Astrocyte of the spinal cord (primary cell): Measurements from ENCODE around the gene EDN3.

Experiments used
- DNase-seq: peaks from one replicate; pipeline ENCODE4 v3.0.0; 2011; ENCODE audit warnings: low read depth, low spot score
- H3K4me3 ChIP-seq: 2 replicates; pipeline ENCODE4 v1.5.1; 2011; ENCODE audit warnings: low read depth, mild to moderate bottlenecking, low read length, moderate library complexity
- in situ Hi-C: cut with HindIII; loops from 2 replicates; pipeline ENCODE4 v1.10.0; 2017; ENCODE audit warnings: low sequenced_read_pairs
- TF ChIP-seq, protein P1 (sequence below): IDR thresholded peaks from 2 replicates; pipeline ENCODE4 v1.5.1; 2012; ENCODE audit warnings: low read depth, mild to moderate bottlenecking, low read length, inconsistent platforms

EDN3 gene

GRCh38 chr20:59316911-59317731, 16.7 kb downstream of the EDN3 start:
- in situ Hi-C loops: no loop called here

GRCh38 chr20:59318201-59318790, 17.9 kb downstream of the EDN3 start:
- DNase-seq: no peak
- in situ Hi-C loops: no loop called here
- no peak overlapping the region for H3K4me3 ChIP-seq
- TF ChIP-seq, protein P1, sequence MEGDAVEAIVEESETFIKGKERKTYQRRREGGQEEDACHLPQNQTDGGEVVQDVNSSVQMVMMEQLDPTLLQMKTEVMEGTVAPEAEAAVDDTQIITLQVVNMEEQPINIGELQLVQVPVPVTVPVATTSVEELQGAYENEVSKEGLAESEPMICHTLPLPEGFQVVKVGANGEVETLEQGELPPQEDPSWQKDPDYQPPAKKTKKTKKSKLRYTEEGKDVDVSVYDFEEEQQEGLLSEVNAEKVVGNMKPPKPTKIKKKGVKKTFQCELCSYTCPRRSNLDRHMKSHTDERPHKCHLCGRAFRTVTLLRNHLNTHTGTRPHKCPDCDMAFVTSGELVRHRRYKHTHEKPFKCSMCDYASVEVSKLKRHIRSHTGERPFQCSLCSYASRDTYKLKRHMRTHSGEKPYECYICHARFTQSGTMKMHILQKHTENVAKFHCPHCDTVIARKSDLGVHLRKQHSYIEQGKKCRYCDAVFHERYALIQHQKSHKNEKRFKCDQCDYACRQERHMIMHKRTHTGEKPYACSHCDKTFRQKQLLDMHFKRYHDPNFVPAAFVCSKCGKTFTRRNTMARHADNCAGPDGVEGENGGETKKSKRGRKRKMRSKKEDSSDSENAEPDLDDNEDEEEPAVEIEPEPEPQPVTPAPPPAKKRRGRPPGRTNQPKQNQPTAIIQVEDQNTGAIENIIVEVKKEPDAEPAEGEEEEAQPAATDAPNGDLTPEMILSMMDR: no peak

More at GRCh38 chr20:59316911-59317731, 16.7 kb downstream of the EDN3 start:
- DNase-seq: no peak
- TF ChIP-seq, protein P1: no peak
- H3K4me3 ChIP-seq: no peak overlapping the region

- in situ Hi-C loops: no loop called here
Measured at GRCh38 chr20:59318803-59319202, 18.4 kb downstream of the EDN3 start.

GRCh38 chr20:59320426-59320825, 20.0 kb downstream of the EDN3 start:
- TF ChIP-seq, protein P1: no peak
- no peak for DNase-seq
- H3K4me3 ChIP-seq: no peak overlapping the region
- in situ Hi-C loops: no loop called here

More at GRCh38 chr20:59318803-59319202, 18.4 kb downstream of the EDN3 start:
- no peak overlapping the region for H3K4me3 ChIP-seq
- no peak for DNase-seq
- TF ChIP-seq, protein P1: no peak

GRCh38 chr20:59320854-59321647, 20.6 kb downstream of the EDN3 start:
- in situ Hi-C loops: no loop called here
- TF ChIP-seq, protein P1: no peak
- no peak overlapping the region for H3K4me3 ChIP-seq
- DNase-seq: no peak

GRCh38 chr20:59322081-59322480, 21.7 kb downstream of the EDN3 start:
- TF ChIP-seq, protein P1: no peak
- in situ Hi-C loops: no loop called here
- H3K4me3 ChIP-seq: no peak overlapping the region
- no peak for DNase-seq
